HL-60 (cell line): ENCODE results near the gene URB2.
A peak's percentile ranks its signal among the peaks of the same experiment; 100 is the strongest.

Experiments used
- DNase-seq, 2 experiments: peaks; one replicate each; pipeline ENCODE4 v3.0.0-alpha.2; 2010 to 2020; ENCODE audit warnings: low read depth in 1 of 2, low spot score in 1 of 2
- H3K27ac ChIP-seq: fragments of 250-450 bp; sonication (Bioruptor Pico); replicated peaks from 2 replicates; pipeline ENCODE4 v1.5.1; 2020; ENCODE audit warnings: mild to moderate bottlenecking, moderate library complexity
- H3K27me3 ChIP-seq: fragments of 250-450 bp; sonication (Bioruptor Pico); 2 replicates; pipeline ENCODE4 v1.5.1; 2021; ENCODE audit warnings: mild to moderate bottlenecking, moderate library complexity; ENCODE audit not compliant: insufficient read depth, poor library complexity, severe bottlenecking
- H3K4me3 ChIP-seq: replicated peaks from 2 replicates; pipeline ENCODE4 v1.5.1; 2011; ENCODE audit warnings: mild to moderate bottlenecking, control low read depth, low read length; ENCODE audit not compliant: insufficient read depth
- CTCF ChIP-seq: IDR thresholded peaks from one replicate; pipeline ENCODE4 v1.5.1; 2011; ENCODE audit warnings: low read length, control low read depth, inconsistent platforms; ENCODE audit not compliant: insufficient read depth
- GABPA ChIP-seq: IDR thresholded peaks from 2 replicates; pipeline ENCODE4 v1.6.1; 2012; ENCODE audit warnings: low read depth
- POLR2AphosphoS5 ChIP-seq: IDR thresholded peaks from 2 replicates; pipeline ENCODE4 v1.6.1; 2012; ENCODE audit warnings: low read depth
- SPI1 ChIP-seq: IDR thresholded peaks from 2 replicates; pipeline ENCODE4 v1.6.1; 2012; ENCODE audit warnings: low read depth, mild to moderate bottlenecking, borderline replicate concordance
- TF ChIP-seq, protein P1 (sequence below): IDR thresholded peaks from 2 replicates; pipeline ENCODE4 v1.6.1; 2012; ENCODE audit warnings: low read depth; ENCODE audit not compliant: insufficient replicate concordance

The URB2 gene

GRCh38 chr1:229624521-229625070 lies 1.5 kb upstream of the URB2 start:
- H3K4me3 ChIP-seq: peak overlapping the region; percentile 99
- H3K27me3 ChIP-seq: no peaks in the 10 kb centered on the region
- no peak for DNase-seq
- H3K27ac ChIP-seq: peak overlapping the region; percentile 77
- TF ChIP-seq CTCF: no peak
- TF ChIP-seq, protein P1, sequence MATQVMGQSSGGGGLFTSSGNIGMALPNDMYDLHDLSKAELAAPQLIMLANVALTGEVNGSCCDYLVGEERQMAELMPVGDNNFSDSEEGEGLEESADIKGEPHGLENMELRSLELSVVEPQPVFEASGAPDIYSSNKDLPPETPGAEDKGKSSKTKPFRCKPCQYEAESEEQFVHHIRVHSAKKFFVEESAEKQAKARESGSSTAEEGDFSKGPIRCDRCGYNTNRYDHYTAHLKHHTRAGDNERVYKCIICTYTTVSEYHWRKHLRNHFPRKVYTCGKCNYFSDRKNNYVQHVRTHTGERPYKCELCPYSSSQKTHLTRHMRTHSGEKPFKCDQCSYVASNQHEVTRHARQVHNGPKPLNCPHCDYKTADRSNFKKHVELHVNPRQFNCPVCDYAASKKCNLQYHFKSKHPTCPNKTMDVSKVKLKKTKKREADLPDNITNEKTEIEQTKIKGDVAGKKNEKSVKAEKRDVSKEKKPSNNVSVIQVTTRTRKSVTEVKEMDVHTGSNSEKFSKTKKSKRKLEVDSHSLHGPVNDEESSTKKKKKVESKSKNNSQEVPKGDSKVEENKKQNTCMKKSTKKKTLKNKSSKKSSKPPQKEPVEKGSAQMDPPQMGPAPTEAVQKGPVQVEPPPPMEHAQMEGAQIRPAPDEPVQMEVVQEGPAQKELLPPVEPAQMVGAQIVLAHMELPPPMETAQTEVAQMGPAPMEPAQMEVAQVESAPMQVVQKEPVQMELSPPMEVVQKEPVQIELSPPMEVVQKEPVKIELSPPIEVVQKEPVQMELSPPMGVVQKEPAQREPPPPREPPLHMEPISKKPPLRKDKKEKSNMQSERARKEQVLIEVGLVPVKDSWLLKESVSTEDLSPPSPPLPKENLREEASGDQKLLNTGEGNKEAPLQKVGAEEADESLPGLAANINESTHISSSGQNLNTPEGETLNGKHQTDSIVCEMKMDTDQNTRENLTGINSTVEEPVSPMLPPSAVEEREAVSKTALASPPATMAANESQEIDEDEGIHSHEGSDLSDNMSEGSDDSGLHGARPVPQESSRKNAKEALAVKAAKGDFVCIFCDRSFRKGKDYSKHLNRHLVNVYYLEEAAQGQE: no peak
- TF ChIP-seq GABPA: no peak

DNA sequence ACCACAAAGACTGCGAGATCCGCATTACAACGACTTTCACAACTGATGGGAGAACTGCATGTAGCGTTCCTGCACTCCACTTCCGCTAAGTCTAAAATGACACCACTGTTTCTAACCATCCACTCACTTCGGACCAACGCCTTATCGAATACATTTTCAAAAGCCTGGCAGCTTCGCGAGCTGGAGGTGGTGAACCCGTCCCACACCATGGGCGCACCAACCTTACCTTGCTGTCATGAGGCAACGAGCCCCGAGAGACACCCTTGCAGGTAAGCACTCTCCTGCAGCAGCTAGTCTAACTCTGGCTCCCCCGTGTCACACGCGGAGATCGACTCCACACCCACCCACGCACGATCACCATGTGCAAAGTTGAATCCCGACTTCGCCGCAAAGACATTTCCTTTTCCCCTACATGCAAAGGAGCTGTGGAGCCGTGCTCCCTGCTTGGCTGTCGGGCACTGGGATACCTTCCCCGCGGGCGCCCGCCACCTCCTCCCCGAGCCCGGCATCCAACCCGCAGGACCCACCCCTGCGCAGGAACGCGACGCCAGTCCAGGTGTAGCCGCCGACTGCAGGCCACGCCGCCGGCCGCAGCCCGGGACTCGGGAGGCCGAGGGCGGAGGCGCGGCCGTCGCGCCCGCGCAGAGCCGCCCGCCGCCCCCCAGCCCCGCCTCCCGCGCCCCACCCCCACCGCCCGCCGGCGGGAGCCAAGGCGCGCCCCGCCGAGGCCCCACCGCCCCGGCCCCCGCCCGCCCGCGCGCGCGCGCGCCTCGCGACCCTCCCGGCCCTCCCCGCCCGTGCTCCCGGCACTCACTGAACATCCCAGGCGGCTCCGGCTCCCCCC lies 754 bp upstream of the URB2 start:
- Histone ChIP-seq H3K27ac (peak overlapping the region; percentile 77), H3K4me3 (peak overlapping the region; percentile 99), H3K27me3 (no peaks in the 10 kb centered on the region)
- DNase-seq: peak; percentile 43 to 74
- no peak for TF ChIP-seq POLR2AphosphoS5
- peak; percentile 79 for TF ChIP-seq SPI1
- TF ChIP-seq, protein P1: no peak
- no peak for TF ChIP-seq GABPA

GRCh38 chr1:229627003-229627402 lies 956 bp downstream of the URB2 start:
- Histone ChIP-seq H3K27me3 (no peaks in the 10 kb centered on the region), H3K27ac (peak overlapping the region; percentile 84), H3K4me3 (peak overlapping the region; percentile 99)
- TF ChIP-seq CTCF: no peak
- no peak for TF ChIP-seq POLR2AphosphoS5
- TF ChIP-seq, protein P1: no peak
- TF ChIP-seq SPI1: no peak
- TF ChIP-seq GABPA: no peak
- DNase-seq: no peak
